Activated CD4-positive, CD25-positive, alpha-beta regulatory T cell (primary cell): Measurements from ENCODE around the gene EDN3.

Experiments
- DNase-seq, 4 experiments: peaks; one replicate each; lab custom pipeline; 2025; lab: John Stamatoyannopoulos, UW

The EDN3 gene

GRCh38 chr20:59308493-59309201 lies 8.2 kb downstream of the EDN3 start:
- no peak for DNase-seq

GRCh38 chr20:59309218-59309617 lies 8.8 kb downstream of the EDN3 start:
- DNase-seq, result no peak

- no peak for DNase-seq
Measured at GRCh38 chr20:59314997-59315396, 14.6 kb downstream of the EDN3 start.

- DNase-seq, result no peak
Measured at GRCh38 chr20:59316911-59317731, 16.7 kb downstream of the EDN3 start.

GRCh38 chr20:59318201-59318790 lies 17.9 kb downstream of the EDN3 start:
- DNase-seq, result no peak

GRCh38 chr20:59318803-59319202 lies 18.4 kb downstream of the EDN3 start:
- no peak for DNase-seq

- no peak for DNase-seq
Measured at GRCh38 chr20:59320426-59320825, 20.0 kb downstream of the EDN3 start.

GRCh38 chr20:59320854-59321647 lies 20.6 kb downstream of the EDN3 start:
- no peak for DNase-seq

GRCh38 chr20:59322081-59322480 lies 21.7 kb downstream of the EDN3 start:
- no peak for DNase-seq

- no peak for DNase-seq
Measured at GRCh38 chr20:59322585-59323454, 22.4 kb downstream of the EDN3 start.

- DNase-seq, result no peak
Measured at GRCh38 chr20:59323731-59324130, 23.3 kb downstream of the EDN3 start.

- DNase-seq, result no peak
Measured at GRCh38 chr20:59324521-59325141, 24.2 kb downstream of the EDN3 start.

- no peak for DNase-seq
Measured at GRCh38 chr20:59325142-59325523, 24.7 kb downstream of the EDN3 start.

GRCh38 chr20:59326188-59326587 lies 25.8 kb downstream of the EDN3 start:
- DNase-seq, result no peak

GRCh38 chr20:59328071-59328470 lies 27.7 kb downstream of the EDN3 start:
- no peak for DNase-seq

GRCh38 chr20:59331721-59332329 lies 31.4 kb downstream of the EDN3 start:
- no peak for DNase-seq

- no peak for DNase-seq
Measured at GRCh38 chr20:59333260-59333845, 32.9 kb downstream of the EDN3 start.

GRCh38 chr20:59333951-59334350 lies 33.5 kb downstream of the EDN3 start:
- no peak for DNase-seq

- no peak for DNase-seq
Measured at GRCh38 chr20:59334651-59335300, 34.4 kb downstream of the EDN3 start.
